SU-DHL-6 (cell line): Measurements from ENCODE around the gene HABP4.

ENCODE experiments used
- CTCF ChIP-seq: fragments of 200-600 bp; sonication (generic); IDR thresholded peaks from one replicate; pipeline ENCODE4 v1.5.1; 2017; ENCODE audit warnings: antibody characterized with exemption, mild to moderate bottlenecking, low read length, moderate library complexity; ENCODE audit not compliant: insufficient read depth, poor library complexity, severe bottlenecking
- EZH2phosphoT487 ChIP-seq: fragments of 200-600 bp; sonication (generic), shearing (Covaris generic); conservative IDR thresholded peaks from 2 replicates; pipeline ENCODE4 v1.6.1; 2018; ENCODE audit warnings: mild to moderate bottlenecking, antibody characterized with exemption, low read length, moderate library complexity, mixed read lengths

- TF ChIP-seq EZH2phosphoT487: no peak
- TF ChIP-seq CTCF: no peak
These were observed 64.3 kb downstream of the HABP4 start for GRCh38 chr9:96514108-96514799.
